Activated T-cell treated with anti-CD3 and anti-CD28 coated beads, Interleukin-2, amount 50 U/mL, for 1 hour (primary cell): ENCODE measurements around the gene GRAMD2A.

Experiments
- DNase-seq: peaks from one replicate; pipeline ENCODE4 v3.0.0-alpha.2; 2020

Gene GRAMD2A

DNA sequence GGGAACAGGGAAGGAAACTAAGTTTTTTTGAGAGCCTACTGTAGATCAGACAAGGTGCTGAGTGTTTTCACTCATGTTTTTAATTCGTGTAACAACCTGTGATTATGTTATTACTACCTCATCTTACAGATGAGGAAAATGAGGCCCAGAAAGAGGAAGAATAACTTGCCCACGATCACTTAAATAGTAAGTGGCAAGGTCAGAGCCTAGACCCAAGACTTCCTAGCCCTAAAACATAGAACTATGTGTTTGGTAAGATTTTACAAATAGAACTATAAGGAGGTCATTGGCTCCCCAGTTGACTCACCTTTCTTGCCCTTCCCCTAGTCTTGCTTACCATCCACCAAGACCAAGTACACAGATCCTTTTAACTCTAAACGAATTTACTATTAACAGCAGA lies 65.7 kb downstream of the GRAMD2A start:
- DNase-seq: no peak

DNA sequence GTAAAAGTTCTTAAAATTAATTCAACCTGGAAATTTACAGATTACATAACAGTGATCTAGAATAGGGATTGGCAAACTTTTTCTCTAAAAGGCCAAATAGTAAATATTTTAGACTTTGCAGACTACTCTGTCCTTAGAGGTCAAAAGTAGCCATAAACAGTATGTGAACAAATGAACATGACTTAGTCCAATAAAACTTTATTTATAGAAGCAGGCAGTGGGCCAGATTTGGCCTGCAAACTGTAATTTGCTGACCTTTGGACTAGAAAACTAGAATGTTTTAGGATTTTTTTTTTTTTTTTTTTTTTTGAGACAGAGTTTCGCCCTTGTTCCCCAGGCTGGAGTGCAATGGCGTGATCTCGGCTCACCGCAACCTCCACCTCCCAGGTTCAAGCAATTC lies 67.3 kb downstream of the GRAMD2A start:
- no peak for DNase-seq

DNA sequence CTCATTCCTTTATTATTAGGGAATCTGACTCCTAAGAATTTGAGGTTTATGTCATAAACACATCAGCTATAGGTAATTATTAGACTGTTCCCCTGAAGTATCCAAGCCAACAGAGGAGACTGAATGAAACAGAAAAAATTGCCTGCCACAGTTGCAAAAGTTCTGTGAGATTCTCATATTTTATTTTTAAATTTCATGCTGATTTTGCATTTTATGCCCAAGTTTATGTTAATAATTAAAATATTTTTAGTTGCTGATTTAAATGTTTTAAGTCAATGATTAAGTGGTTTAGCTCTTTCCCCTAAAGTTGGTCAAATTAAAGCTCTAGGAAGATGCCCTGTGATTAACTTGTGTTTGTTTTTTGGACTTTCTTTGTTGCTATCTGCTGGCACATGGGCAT lies 69.2 kb downstream of the GRAMD2A start:
- no peak for DNase-seq

DNA sequence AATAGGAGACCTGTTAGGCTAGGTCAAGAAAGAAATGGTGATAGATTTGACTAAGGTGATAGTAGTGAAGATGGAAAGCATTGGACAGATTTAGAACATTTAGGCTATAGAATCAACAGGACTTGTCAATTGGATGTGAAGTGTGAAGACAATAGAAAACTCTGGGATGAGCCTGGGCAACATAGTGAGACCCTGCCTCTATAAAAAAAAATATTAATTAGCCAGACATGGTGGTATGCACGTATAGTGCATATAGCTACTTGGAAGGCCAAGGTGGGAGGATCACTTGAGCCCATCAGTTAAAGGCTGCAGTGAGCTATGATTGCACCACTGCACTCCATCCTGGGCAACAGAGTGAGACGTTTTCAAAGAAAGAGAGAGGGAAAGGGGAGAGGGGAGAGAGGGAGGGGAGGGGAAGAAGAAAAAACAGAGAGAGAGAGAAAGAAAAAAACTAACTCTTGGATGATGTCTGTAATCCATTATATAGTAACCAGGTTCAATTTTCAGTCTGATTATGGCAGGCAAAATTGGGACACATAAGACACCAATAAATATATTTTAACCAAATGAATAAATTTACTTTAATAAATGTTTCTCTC lies 69.8 kb downstream of the GRAMD2A start:
- DNase-seq: no peak

DNA sequence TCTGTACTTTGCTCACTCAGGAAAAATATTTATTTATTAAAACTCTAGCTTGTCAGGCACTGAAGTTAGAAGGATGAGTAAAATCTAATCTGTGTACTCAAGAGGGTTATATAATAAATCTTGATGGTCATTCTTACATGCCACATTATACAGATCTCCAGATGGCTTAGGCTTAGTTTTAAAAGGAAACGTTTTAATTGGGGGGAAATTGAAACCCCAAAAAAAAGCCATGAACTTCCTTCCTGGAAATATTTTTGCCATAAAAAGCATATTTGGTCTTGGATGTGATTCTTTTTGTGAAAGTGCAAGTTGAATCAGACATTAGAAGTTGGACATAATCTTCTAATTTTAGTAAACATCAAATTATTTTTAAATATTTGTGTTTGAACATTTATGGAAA lies 73.4 kb downstream of the GRAMD2A start:
- no peak for DNase-seq

DNA sequence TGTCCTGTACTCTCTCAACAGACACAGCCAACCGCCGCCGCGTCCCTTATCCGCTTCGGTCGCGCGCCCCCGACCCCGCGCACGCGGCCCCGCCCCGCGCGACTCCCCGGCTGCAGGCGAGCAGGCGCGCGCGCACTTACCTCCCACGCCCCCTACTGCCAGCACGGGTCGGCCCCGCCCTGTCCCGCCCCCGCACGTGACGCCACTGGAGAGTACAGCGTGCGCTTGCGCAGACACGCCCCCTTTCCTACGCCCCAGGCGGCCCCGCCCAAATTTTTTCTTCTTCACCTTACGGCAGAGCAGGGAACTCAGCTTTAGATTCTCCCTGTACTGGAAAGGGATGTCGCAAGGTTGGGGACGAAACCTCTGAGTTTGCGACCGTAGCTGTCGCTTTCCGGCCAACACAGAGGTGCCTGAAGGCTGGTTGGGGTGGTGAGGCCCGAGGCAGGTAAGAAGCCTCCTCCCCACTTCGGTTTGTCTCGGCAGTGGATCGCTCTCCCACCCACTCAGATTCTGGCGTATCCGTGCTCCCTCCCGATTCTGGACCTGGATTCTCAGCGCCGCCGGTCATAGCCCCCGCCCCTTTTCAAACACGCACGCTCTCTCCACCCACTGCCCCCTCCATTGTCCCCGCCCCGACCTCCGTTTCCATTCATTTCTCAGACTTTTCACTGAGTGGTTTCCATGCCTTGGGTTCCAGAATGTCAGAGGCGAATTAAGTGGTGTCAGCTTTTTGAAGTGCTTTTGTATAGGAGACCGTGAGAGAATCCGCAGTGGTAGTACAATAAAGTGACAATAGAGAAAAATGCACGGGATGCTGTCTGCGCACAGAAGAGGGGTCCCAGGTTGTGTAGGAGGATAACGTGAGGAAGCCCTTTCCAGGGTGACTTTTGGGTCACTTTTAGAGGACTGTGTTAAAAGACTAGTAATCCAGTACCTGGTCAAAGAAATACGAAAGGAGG lies 79.3 kb downstream of the GRAMD2A start, which contains the start of the genes MYO9A and SENP8:
Gene MYO9A, minus strand, starts transcription at position 134 of the 962 bp plus-strand sequence. CDS start 71,587 bp downstream, outside the sequence.
Gene SENP8, plus strand, starts transcription at position 387 of the 962 bp plus-strand sequence. CDS start 21,221 bp downstream, outside the sequence.
- peak; percentile 99 for DNase-seq

DNA sequence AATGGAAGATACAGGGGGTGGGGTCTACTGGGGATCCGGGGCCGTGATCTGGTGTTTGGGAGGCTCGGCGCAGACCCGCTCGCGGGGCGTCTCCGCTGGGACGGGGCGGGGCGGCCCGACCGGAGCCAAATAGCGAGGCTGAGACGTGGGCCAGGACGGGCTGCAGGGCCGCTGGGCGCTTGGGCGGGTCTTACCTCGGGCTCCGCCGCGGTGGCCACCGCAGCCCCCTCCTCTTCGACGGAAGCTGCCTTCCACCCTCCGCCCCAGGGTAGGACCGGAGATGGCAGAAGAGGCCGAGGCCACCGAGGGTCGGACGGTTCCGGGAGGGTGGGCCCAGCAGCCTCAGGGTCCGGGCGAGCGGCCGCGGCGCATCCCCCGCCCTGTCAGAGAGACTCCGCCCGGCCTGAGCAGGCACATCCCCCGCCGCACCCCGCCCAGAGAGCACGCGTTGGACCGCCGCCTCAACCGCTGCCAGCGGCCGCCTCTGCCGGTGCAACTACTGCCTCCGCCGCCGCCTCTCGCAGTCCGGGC lies 80.0 kb downstream of the GRAMD2A start:
- peak; percentile 73 for DNase-seq

DNA sequence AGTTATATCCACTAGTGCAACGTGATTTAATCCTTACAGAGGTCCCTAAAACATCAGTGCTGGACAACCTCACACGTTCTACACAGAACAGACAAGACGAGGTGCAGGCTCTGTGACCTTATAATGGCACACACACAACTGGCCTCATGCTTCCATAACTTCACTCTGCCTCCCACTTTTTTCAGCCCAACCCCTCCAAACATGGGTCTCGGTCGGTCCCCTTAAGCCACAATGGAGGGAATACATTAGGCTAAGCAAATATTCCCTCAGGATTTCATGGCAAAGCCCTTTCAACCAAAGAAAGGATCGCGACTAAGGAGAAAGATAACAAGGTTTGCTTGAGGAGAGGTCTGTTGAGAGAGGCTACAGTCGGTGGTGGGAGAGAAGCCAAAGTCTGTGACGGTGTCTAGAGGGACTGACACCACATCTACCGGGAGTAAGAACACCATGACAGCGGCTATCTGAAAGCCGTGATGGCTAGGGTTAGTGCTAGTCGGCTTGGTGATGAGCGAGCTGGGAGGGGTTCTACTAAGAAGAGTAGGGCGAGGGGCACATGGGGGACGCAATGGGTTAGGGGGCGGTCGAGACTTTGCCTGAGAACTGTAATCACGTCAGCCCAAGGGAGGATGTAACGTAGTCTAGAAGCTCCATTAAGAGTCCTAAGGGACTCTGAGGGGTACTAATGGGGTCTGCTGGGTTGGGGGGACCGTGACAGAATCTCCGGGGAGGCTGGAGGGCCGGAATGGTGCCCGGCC lies 80.7 kb downstream of the GRAMD2A start:
- DNase-seq: no peak

DNA sequence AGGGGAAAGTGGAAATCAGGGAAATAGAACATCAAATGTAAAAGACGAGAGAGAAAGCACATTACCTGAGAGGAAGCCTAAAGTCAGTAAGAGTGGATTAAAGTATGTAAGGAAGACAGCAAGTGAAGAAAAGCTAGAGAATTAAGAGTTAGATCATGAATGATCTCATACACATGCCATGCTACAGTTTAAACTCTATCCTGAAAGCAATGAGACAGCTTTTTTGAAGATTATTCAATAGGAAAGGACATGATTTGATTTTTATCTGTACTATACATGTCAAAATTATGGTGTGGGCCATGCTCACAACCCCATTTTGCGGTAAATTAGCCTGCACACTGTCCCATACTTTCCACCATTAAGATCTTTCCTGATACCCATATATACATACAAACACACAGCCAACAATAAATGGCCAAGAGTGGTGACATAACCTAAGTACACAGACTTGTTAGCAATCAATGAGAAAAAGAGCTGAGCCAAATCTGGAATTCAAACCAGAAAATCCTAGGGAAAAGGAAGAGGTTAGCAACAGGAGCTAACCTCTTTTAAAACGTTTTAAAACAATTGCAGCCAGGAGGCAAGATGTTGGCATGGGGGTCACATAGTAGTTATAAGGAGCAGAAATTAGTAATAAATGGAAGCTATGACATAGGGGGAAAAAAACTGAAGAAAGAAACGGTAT lies 84.1 kb downstream of the GRAMD2A start:
- no peak for DNase-seq

DNA sequence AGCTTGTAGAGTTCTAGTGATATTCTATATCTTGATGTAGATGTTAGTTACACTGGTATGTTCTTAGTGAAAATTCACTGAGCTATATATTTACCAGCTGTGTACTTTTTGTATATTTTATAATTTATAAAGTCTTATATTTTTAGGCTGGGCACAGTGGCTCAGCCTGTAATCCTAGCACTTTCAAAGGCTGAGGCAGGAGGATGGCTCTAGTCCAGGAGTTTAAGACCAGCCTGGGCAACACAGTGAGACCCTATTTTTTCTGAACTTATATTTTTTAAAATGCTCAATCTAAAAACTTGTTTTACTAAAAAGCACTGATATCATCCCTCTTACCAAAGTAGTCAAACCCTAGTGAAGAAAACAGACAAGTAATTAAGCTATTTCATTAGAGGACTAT lies 84.8 kb downstream of the GRAMD2A start:
- DNase-seq: no peak

DNA sequence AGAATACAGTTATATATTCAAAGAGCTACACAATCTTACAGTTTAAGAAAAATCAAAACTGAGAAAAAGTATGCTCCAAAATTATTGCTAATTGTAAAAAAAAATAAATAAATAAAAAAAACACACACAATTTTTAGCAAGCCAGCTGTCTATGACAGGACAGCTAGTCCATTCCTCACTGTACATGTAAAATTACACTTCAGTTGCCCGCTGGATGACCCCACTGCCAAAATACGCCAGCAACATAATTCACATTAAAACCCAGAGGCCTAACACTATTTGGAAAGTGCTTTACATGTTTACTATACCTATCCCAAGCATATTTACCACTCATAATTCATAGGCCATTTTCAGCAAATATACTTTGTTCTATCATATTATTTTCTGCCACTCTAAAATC lies 85.5 kb downstream of the GRAMD2A start:
- no peak for DNase-seq

DNA sequence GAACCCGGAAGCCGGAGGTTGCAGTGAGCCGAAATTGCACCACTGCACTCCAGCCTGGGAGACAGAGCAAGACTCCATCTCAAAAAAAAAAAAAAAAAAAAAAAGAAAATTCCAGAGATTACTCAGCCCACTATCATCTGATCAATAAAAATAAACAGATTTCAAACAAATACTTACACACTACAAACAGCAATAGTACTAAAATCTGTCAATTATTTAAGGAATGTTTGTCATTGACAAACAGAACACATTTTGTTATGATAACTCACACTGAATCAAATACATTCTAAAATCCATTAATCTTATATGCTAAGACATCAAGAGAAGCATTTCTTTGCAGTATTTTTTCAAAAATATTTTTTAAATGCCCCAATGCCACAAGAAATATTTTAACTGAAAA lies 87.2 kb downstream of the GRAMD2A start:
- no peak for DNase-seq
